EH (cell line): ENCODE data around the gene GTF2F2.

Source experiments
- DNase-seq: peaks from one replicate; pipeline ENCODE4 v3.0.0-alpha.2; 2015; ENCODE audit warnings: low read depth

The GTF2F2 gene

DNA sequence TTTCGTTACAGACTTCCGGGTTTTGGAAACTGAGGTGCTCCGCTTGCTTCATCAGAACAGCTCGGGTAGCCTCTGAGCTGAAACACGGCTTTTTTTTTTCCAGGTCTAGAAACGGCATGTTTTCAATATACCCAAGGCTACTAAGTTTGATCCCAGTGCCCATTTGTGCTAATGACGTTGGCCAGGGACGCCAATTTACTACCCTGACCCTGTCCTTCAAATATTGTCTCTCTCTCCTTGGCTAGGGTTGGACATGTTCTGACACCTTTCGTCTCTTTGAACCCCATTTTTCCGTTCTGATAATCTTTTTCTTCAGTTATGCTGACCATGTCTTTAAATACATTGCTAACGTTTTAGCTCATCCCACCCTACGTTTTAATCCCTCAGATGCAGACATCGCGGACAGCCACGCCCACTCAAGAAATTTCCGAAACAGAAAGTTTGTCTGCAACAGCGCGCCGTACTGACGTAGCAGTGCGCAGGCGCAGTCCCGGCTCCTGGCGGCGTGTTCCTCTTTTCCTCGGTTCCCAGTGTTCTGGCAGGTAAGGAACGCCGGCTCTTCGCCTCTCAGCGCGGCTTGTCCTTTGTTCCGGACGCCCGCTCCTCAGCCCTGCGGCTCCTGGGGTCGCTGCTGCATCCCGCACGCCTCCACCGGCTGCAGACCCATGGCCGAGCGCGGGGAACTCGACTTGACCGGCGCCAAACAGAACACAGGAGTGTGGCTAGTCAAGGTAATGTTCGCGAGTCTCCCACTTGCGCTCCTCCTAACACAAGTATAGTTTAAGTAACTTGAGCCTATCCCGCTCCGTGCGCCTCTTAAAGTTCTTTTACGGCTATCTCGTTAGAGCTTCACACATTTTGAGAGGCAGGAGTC is at the start of gene GTF2F2:
Gene GTF2F2, plus strand, starts transcription at position 520 of the 874 bp plus-strand sequence. Its CDS starts 146 bp downstream, at position 666.
- peak; percentile 88 for DNase-seq

DNA sequence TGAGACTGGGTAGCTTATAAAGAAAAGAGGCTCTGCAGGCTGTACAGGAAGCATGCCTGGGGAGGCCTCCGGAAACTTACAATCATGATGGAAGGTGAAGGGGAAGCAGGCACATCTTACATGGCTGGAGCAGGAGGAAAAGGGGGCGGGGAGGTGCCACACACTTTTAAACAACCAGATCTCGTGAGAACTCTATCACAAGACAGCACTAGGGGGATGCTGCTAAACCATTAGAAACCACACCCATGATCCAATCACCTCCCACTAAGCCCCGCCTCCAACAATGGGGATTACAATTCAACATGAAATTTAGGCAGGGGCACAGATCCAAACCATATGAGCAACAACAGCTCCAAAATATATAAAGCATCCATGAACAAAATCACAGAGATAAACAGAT is 46.5 kb upstream of the GTF2F2 start:
- DNase-seq = no peak

- no peak for DNase-seq
These were observed 45.6 kb upstream of the GTF2F2 start for GRCh38 chr13:45074721-45075120.

GRCh38 chr13:45078003-45078402 is 42.3 kb upstream of the GTF2F2 start:
- no peak for DNase-seq

GRCh38 chr13:45082964-45083363 is 37.3 kb upstream of the GTF2F2 start:
- peak; percentile 82 for DNase-seq

DNA sequence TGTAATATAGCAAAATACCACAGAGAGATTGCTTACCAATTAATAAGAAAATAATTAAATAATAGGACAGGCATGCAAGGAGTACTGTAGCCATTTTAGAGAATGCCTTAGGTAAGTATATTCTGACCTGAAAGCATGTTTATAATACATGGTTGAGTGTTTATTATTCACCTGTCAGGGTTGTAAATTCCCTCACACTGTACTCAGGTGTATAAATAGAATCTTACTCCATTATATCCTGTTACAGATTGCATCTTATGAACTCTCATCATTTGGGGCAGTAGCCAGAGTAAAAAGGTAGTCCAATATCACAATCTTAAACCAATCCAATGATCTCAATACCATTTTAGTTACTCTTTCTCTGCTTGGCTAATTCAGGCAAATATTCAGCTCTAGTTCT is 35.8 kb upstream of the GTF2F2 start:
- no peak for DNase-seq

- DNase-seq = peak; percentile 96
These were observed 33.8 kb upstream of the GTF2F2 start for GRCh38 chr13:45086484-45086883.

- peak; percentile 46 for DNase-seq
These were observed 27.6 kb upstream of the GTF2F2 start for GRCh38 chr13:45092663-45093062.

- no peak for DNase-seq
These were observed 19.6 kb upstream of the GTF2F2 start for GRCh38 chr13:45100573-45101262.

- no peak for DNase-seq
These were observed 18.8 kb upstream of the GTF2F2 start for GRCh38 chr13:45101327-45102018.

DNA sequence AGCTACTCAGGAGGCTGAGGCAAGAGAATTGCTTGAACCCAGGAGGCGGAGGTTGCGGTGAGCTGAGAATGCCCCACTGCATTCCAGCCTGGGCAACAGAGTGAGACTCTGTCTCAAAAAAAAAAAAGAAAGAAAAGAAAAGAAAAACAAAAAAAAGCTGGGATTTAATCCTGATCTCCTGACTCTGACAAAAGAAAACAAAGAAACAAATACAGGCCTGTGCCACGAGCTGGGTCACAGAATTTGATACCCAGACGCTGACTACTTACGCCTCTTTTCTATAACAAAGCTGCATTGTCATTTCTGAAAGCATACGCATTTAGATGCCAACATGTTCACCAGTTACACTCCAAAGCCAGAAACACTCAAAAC is 18.2 kb upstream of the GTF2F2 start:
- no peak for DNase-seq

GRCh38 chr13:45103449-45103848 is 16.9 kb upstream of the GTF2F2 start:
- no peak for DNase-seq

GRCh38 chr13:45104261-45104660 is 16.0 kb upstream of the GTF2F2 start:
- DNase-seq = no peak

- peak; percentile 9 for DNase-seq
These were observed 14.4 kb upstream of the GTF2F2 start for GRCh38 chr13:45105895-45106294.

GRCh38 chr13:45107539-45107938 is 12.8 kb upstream of the GTF2F2 start:
- no peak for DNase-seq

GRCh38 chr13:45108716-45109101 is 11.6 kb upstream of the GTF2F2 start:
- DNase-seq = no peak

DNA sequence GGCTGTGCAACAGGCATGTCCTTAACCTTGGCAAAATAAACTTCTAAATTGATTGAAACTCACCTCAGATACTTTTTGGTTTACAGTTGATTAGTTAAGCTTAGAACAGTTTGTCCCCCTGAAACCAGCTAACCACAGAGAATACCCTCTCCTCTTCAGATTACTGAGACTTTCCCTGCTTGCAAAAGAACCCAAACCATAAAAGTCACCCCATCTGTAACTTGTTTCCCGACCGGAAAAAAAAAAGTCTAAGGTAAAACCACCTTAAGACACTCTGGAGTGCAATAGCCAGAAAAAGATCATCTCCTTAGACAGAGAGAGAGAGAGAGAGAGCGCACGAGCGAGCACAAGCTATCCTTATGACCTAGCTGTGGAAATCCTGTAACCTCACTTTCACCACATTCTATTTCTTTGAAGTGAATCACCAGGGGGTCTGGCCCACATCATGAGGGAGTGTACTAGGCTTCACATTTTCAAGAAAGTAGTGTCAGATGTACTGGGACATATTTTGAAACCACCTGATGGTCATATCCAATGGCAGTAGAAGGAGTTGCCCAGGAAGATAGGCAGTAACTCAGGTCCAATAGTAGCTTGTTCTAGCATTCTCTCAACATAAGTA is 11.1 kb upstream of the GTF2F2 start:
- DNase-seq = no peak

DNA sequence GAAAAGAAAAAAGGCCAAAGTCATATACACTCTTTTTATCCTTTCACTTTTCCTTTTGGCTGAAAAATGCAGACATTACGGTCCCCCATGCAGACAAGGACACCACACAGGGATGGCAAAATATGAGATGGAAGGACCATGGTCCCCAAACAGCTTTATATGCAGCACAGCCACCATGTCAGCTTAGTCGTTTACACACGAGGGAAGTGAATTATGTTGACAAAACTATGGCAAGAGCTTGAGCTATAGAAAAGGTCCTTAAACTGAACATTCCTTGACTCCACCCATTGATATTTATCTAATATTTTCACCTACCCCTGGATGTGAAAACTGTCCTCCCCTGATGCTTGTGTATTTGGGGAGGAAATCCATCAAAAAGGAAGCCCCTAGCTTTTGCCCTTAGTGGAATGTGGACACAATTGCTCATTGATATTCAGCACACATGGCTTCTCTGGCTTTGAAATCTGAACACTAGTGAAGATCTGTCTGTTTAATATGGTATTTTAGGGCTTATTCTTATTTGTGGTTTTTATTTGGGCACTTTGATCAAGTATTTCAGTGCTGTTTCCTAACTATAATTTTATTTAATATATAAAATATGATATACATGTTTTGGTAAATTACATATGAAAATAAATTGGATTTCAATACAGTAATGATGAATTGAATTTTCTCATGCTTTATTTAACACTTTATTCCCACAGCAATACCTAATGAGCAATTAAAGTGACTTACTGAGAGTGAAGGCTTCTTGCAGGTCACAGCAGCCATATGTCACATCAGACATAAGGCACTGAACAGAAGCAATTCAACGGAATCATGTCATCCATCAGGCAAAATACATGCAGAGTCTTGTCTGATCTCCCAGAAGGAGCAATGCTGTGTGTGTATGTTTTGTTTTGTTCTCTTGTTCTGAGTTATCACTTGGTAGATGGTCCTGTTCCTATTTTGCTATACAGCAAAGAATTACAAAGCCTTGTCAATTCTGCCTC is 6.8 kb upstream of the GTF2F2 start:
- DNase-seq = no peak

- DNase-seq = peak; percentile 45
These were observed 780 bp upstream of the GTF2F2 start for GRCh38 chr13:45119469-45119990.

DNA sequence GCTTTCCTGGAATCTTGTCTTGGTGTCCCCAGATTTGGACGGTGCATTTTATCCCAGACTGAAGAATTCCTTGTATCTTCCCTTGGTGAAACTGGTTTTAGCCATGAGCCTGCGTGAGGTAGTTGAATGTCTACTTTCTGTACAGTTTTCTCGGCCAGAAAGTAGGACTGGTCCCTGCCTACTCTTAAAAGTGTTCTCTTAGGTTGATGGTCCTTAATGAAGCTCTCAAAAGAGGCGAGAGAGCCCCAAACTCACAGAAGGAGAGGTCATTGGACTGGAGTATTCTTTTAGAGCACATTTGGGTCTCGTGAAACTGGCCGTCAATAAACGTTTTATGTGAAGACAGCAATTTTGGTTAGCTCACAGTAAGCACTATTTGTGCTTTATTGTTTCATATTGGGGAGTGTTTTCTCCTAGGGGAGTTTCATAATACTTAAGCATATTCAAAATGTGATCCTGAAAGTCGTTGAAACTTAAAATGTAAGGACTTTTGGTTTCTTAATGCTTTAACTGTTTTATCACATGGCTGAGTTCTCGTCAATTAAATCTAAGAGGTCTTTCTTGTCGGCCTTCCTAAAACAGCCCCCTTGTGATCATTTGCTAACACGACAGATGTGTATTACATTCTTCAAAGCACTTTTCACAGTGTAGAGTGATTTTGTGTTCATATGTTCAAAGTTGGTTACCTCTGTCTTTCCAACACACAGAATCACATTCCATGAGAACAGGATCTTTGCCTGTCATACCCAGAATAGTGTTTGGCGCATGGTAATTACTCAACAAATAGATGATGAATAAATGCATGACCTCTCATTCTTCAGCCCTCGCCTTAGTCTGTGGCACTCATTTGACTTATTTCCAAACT is 889 bp downstream of the GTF2F2 start:
- peak; percentile 31 for DNase-seq
